K562 (cell line): Measurements from ENCODE around the gene KMT2A. TPM values are rescaled to one million over a fixed set of nuclear protein-coding genes. Genes with fewer than 3 reads are reported as not detected.

ENCODE experiments used
- GMEB1 ChIP-seq: fragments of 250-450 bp; sonication (Bioruptor Pico); IDR thresholded peaks from 2 replicates; pipeline ENCODE4 v1.4.0; 2020; ENCODE audit warnings: mild to moderate bottlenecking
- KAT7 ChIP-seq: sonication (generic); formaldehyde crosslinking; IDR thresholded peaks from 2 replicates; pipeline ENCODE4 v1.8.0; 2022; ENCODE audit warnings: missing genetic modification reagents, mild to moderate bottlenecking, borderline replicate concordance
- MGA ChIP-seq: fragments of 450-650 bp; IDR thresholded peaks from 2 replicates; pipeline ENCODE4 v1.6.1; 2016; ENCODE audit warnings: mild to moderate bottlenecking, moderate library complexity
- MYC ChIP-seq, 2 experiments: fragments of 250-450 bp in 1 of 2; sonication (Bioruptor Pico) in 1 of 2; IDR thresholded peaks; 2 replicates each; pipeline versions ENCODE4 v1.5.1 to v1.6.1; 2012 to 2021; ENCODE audit warnings: low read depth in 2 of 2, borderline replicate concordance in 1 of 2, improper control_type of control experiment in 1 of 2, low read length in 1 of 2, mild to moderate bottlenecking in 1 of 2, moderate library complexity in 1 of 2
- PBX2 ChIP-seq, 2 experiments: IDR thresholded peaks in 1 of 2; conservative IDR thresholded peaks in 1 of 2; 2 replicates each; pipeline ENCODE4 v1.6.1; 2016; ENCODE audit warnings: low read depth in 2 of 2, mild to moderate bottlenecking in 1 of 2, missing compliant biosample characterization in 1 of 2, missing genetic modification characterization in 1 of 2, moderate library complexity in 1 of 2
- RBM25 ChIP-seq: fragments of 200-400 bp; formaldehyde crosslinking; IDR thresholded peaks from 2 replicates; pipeline ENCODE4 v1.6.1; 2018; ENCODE audit warnings: low read length, low read depth, moderate library complexity; ENCODE audit not compliant: severe bottlenecking
- SUPT5H ChIP-seq: fragments of 450-650 bp; IDR thresholded peaks from 2 replicates; pipeline ENCODE4 v1.6.1; 2016
- ZNF12 ChIP-seq: sonication (generic); formaldehyde crosslinking; IDR thresholded peaks from 2 replicates; pipeline ENCODE4 v1.4.0; 2020; ENCODE audit warnings: mild to moderate bottlenecking, missing genetic modification reagents
- ZNF133 ChIP-seq: fragments of 250-450 bp; sonication (Bioruptor Pico); IDR thresholded peaks from 2 replicates; pipeline ENCODE4 v1.4.0; 2020; ENCODE audit warnings: mild to moderate bottlenecking
- ZNF324 ChIP-seq: fragments of 250-450 bp; sonication (Bioruptor Pico); IDR thresholded peaks from 2 replicates; pipeline ENCODE4 v1.4.0; 2020; ENCODE audit warnings: mild to moderate bottlenecking
- ZNF644 ChIP-seq: fragments of 200-800 bp; sonication (Bioruptor generic); IDR thresholded peaks from 2 replicates; pipeline ENCODE4 v1.6.1; 2016; ENCODE audit warnings: low read depth, missing genetic modification characterization, missing compliant biosample characterization
- polyA plus RNA-seq, 8 experiments: library from polyadenylated mRNA; depleted of rRNA in 4 of 8; stranded (reverse) in 5 of 8; unstranded in 3 of 8; fragments of >200 nt; fragmentation: Nextera tagmentation in 2 of 8; fragmentation: Illumina TruSeq in 1 of 8; extraction: Ambion mirVana in 2 of 8; extraction: Trizol in 1 of 8; gene quantifications; 2 replicates each; pipeline versions ENCODE4 v1.2.1 to v1.2.3, GENCODE V29; 2011 to 2014; ENCODE audit warnings: inconsistent platforms in 1 of 8, missing spikeins in 1 of 8
- total RNA-seq, 7 experiments: library from RNA; depleted of rRNA in 6 of 7; stranded (reverse); fragments of >200 nt in 6 of 7; fragmentation: Illumina TruSeq in 2 of 7; extraction: Trizol in 2 of 7; gene quantifications; 2 replicates each; pipeline versions ENCODE4 v1.2.1 to v1.2.3, GENCODE V29; 2011 to 2021; ENCODE audit warnings: low replicate concordance in 1 of 7

The KMT2A gene
- total and polyA plus RNA-seq, 9 of the 15 experiments (the other 6 are each of a cell fraction or from before 2014, with no cell fraction given) = 9.6 to 59.9 (median 32.6) TPM

- TF ChIP-seq MGA = no peak
- no peak for TF ChIP-seq ZNF644 (tag)
- TF ChIP-seq ZNF324 (CRISPR knock-in tag) = no peak
- TF ChIP-seq MYC (IDR thresholded peaks at IDR 0.05; ENCODE audit: low read depth, low read length) = 0 out of 2 replicates have a peak, but pooled peaks have one; percentile 25
- no peak for TF ChIP-seq MYC (CRISPR knock-in tag; IDR thresholded peaks at IDR 0.05; ENCODE audit: borderline replicate concordance, low read depth)
- TF ChIP-seq SUPT5H = no peak; the same call in 1 of the 2 replicates
- TF ChIP-seq PBX2 (CRISPR knock-in tag; IDR thresholded peaks at IDR 0.05; ENCODE audit: low read depth) = no peak
- TF ChIP-seq PBX2 (tag; conservative IDR thresholded peaks at IDR 0.05; ENCODE audit: low read depth) = peak; percentile 78
- no peak for TF ChIP-seq GMEB1
- TF ChIP-seq ZNF12 (CRISPR knock-in tag) = no peak
- no peak; the same call in 1 of the 2 replicates for TF ChIP-seq KAT7 (CRISPR knock-in tag)
- TF ChIP-seq RBM25 = no peak
- TF ChIP-seq ZNF133 (CRISPR knock-in tag) = no peak
These were observed 136.8 kb downstream of the KMT2A start (continued) for GRCh38 chr11:118572981-118573550.
